ENCODE results near the gene TUFT1. TPM values are rescaled to one million over a fixed set of nuclear protein-coding genes. Genes with fewer than 3 reads are reported as not detected.

Gene TUFT1
- total and polyA plus RNA-seq, 8 donors = 7.1 to 16.1 (median 11.0) TPM

GRCh38 chr1:151563376-151563775 is 23.3 kb downstream of the TUFT1 start:
- ATAC-seq (no peak), FAIRE-seq (no peak), DNase-seq (no peak)
- H3K36me3 ChIP-seq = peaks cover 3 to 41% (median 19%) of the 10 kb centered on the region in 3 donors
- H3K27ac ChIP-seq = no peak overlapping the region
- intact Hi-C loops (cut with DNase I) = no loop called here
- WGBS, 2 donors = 43 to 48% methylated on average over 2 of the region's 2 CpGs
- no peaks in the 10 kb centered on the region for H3K9me3 ChIP-seq
- TF ChIP-seq CTCF (IDR thresholded peaks at IDR 0.05) = no peak
- no peaks in the 10 kb centered on the region for H3K4me1 ChIP-seq
- H3K4me3 ChIP-seq = no peak overlapping the region
- H3K27me3 ChIP-seq = no peaks in the 10 kb centered on the region

GRCh38 chr1:151565502-151566189 is 25.5 kb downstream of the TUFT1 start:
- FAIRE-seq = no peak
- no peak overlapping the region for H3K27ac ChIP-seq

GRCh38 chr1:151568626-151569088 is 28.5 kb downstream of the TUFT1 start:
- Histone ChIP-seq H3K4me3 (no peak overlapping the region), H3K9me3 (no peaks in the 10 kb centered on the region), H3K36me3 (peaks cover 3 to 41% (median 21%) of the 10 kb centered on the region in 3 donors), H3K27ac (no peak overlapping the region), H3K27me3 (no peaks in the 10 kb centered on the region), H3K4me1 (peaks cover 0 to 5% (median 0%) of the 10 kb centered on the region in 3 donors)
- peak in 1 of 4 donors; percentile 28 for ATAC-seq
- intact Hi-C loops (cut with DNase I) = no loop called here
- no peak for FAIRE-seq
- TF ChIP-seq CTCF (IDR thresholded peaks at IDR 0.05) = no peak
- 55 to 67% methylated on average over 3 of the region's 3 CpGs for WGBS, 2 donors
- no peak for DNase-seq

More at GRCh38 chr1:151565502-151566189, 25.5 kb downstream of the TUFT1 start:
- Histone ChIP-seq H3K4me1 (peaks cover 0 to under 1% (median 0%) of the 10 kb centered on the region in 3 donors), H3K4me3 (no peak overlapping the region), H3K27me3 (no peaks in the 10 kb centered on the region), H3K9me3 (no peaks in the 10 kb centered on the region), H3K36me3 (peaks cover 3 to 41% (median 19%) of the 10 kb centered on the region in 3 donors)
- TF ChIP-seq CTCF (IDR thresholded peaks at IDR 0.05) = no peak
- ATAC-seq (no peak), DNase-seq (no peak)
- WGBS, 2 donors = 52 to 73% methylated on average over 5 of the region's 5 CpGs
- intact Hi-C loops (cut with DNase I) = no loop called here

- Histone ChIP-seq H3K4me1 (peaks cover 0 to 5% (median 0%) of the 10 kb centered on the region in 3 donors), H3K36me3 (peaks cover 3 to 41% (median 9%) of the 10 kb centered on the region in 3 donors), H3K4me3 (no peak overlapping the region), H3K9me3 (no peaks in the 10 kb centered on the region), H3K27me3 (no peaks in the 10 kb centered on the region), H3K27ac (no peak overlapping the region)
- DNase-seq (peak in 3 of 6 donors; percentile 31 to 52 (median 34)), FAIRE-seq (no peak), ATAC-seq (peak in 3 of 4 donors; percentile 43 to 67 (median 54))
- 30 to 53% methylated on average over 1 of the region's 1 CpG for WGBS, 2 donors
- TF ChIP-seq CTCF (IDR thresholded peaks at IDR 0.05) = no peak
- intact Hi-C loops (cut with DNase I) = no loop called here
These were observed 30.7 kb downstream of the TUFT1 start for GRCh38 chr1:151570819-151571218.

Measured in pancreas (tissue), 10 donors.